GM19023 (cell line): ENCODE data around the gene GLMP.

Source experiments
- ATAC-seq: cut with Tn5 transposase; IDR thresholded peaks from one replicate; pipeline ENCODE4 v1.9.1; 2021; ENCODE audit warnings: mild to moderate bottlenecking, moderate library complexity; ENCODE audit not compliant: unreplicated experiment

Gene GLMP

GRCh38 chr1:156286061-156286460, 9.4 kb downstream of the GLMP start:
- ATAC-seq, result no peak

DNA sequence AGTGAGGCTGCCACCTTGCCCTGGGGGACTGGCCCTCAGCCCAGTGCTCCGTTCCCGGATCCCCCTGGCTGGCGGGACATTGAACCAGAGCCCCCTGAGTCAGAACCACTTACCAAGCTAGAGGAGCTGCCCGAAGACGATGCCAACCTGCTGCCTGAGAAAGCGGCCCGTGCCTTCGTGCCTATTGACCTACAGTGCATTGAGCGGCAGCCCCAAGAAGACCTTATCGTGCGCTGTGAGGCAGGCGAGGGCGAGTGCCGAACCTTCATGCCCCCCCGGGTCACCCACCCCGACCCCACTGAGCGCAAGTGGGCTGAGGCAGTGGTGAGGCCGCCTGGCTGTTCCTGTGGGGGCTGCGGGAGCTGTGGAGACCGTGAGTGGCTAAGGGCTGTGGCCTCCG, 10.0 kb downstream of the GLMP start:
- ATAC-seq, result no peak

DNA sequence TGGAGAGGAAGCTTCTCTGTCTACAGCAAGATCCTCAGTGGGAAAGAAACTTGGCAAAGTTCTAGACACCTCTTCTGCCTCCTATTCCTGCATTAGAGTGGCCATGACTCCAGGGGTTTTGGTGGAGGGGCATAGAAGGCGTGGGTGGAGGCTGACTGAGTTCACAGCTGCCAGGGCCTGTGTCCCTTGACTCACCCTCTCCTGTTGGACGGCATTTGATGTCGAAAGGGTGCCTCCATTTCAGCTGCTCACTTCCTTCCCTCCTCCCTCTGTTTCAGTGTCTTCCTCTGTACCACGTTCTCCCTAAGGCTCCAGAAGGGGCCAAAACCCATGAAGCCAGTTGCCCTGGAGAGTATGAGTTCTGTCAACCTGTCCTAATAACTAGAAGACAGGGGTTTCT, 10.7 kb downstream of the GLMP start:
- ATAC-seq, result no peak

DNA sequence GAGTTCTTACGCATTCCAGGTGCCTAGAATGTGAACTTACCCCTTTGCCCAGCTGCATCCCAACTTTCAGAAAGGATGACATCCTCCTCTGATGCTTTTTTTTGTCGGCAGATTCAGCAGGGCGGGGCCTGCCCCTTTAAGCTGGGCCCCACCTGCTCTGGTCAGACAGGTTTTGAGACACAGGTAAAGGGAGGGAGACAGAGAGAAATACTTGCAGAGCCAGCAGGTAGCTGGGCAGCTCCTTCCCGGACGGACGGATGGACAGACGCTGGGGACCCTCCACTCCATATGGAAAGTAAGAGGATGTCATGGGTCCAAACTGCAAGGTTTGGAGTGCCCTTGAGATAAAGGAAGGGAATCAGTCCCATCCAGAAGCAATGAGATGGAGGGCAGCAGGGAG, 11.4 kb downstream of the GLMP start, which contains the start of gene TMEM79:
Gene TMEM79 (plus strand): TSS at position 214 of the 400 bp plus-strand sequence. CDS start 902 bp downstream, outside the sequence.
- no peak for ATAC-seq

- ATAC-seq, result no peak
These were observed 12.0 kb downstream of the GLMP start for GRCh38 chr1:156283521-156283920.

GRCh38 chr1:156282479-156283222, 12.8 kb downstream of the GLMP start, which contains the start of gene SMG5:
SMG5 (minus strand) TSS chr1:156282825; CDS start chr1:156282680, 145 bp downstream.
- ATAC-seq, result peak; percentile 87

DNA sequence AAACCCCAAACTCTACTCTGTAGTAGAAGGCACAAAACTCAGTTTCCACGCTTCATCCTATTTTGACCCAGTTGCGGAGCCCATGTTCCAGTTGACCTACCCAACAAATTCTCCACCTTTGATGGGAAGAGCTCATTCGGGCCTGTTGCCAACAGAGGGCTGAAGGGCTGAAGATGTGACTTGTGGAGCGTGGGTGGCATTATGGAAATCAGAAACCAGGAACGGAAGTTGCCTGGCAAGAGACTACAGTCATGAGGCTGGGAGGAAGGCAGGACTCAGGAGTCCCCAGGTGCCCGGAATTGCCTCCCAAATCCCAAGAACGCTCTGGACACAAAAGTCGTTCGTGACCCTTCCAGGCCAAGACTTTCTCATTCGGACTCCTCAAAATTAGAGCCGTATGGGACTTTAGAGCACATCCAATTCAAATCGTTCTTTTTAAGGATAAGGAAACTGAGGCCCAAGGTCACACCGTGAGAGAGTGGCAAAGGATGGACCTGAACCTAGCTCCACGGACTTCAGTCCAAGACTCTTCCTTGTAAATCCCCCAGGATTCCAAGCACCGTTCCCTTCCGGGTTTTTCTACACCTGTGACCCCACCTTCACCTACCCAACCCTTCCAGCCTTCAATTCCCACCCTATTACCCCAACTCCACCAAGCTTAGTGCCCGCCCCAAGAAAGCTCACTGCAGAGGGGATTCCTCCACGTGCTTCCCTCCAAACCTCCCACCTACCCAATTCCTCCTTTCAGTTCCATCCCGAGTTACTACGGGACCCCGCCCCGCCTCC, 13.6 kb downstream of the GLMP start:
- peak; percentile 5 for ATAC-seq

- no peak for ATAC-seq
These were observed 14.2 kb downstream of the GLMP start for GRCh38 chr1:156281281-156281680.

GRCh38 chr1:156279837-156280236, 15.6 kb downstream of the GLMP start:
- ATAC-seq, result no peak

- no peak for ATAC-seq
These were observed 18.5 kb downstream of the GLMP start for GRCh38 chr1:156276966-156277381.

DNA sequence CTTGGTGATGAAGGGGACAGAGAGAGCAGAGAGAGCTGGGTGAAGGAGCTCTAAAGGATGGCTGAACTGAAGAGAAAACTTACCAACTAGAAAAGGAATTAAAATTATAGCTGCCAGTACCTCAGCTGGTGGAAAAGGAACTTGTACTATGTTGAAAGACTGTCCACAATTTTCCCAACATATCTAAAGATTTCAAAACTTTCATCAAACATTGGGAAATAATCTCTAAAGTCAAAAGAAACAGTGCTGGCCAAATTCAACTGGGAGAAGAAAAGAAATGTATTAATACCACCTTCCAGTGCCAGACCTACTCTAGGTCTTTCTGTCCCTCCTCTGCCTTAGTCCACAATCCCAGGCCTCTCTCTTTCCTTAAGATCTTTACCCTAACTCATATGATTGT, 18.9 kb downstream of the GLMP start:
- ATAC-seq, result no peak

- no peak for ATAC-seq
These were observed 25.2 kb downstream of the GLMP start for GRCh38 chr1:156270314-156270713.

DNA sequence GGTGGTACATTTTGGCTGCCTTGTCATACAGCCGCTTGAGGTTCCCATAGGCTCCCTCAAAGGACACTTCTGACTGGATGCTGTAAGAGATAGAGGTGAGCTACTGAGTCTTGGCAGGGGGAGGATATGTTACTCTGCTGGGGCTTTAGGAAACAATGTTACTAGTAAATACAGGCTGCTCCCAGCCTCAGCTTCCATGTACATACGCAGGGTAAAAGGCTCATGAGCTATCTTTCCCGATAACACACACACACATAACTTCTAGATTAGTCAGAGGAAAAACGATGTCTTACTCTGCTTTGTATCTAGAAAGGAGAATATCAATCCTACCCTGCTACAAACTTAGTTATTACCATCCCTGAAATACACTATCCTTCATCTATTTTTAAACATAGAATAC, 27.1 kb downstream of the GLMP start:
- no peak for ATAC-seq

GRCh38 chr1:156266051-156266450, 29.4 kb downstream of the GLMP start:
- no peak for ATAC-seq

GRCh38 chr1:156263288-156263655, 32.2 kb downstream of the GLMP start:
- no peak for ATAC-seq

DNA sequence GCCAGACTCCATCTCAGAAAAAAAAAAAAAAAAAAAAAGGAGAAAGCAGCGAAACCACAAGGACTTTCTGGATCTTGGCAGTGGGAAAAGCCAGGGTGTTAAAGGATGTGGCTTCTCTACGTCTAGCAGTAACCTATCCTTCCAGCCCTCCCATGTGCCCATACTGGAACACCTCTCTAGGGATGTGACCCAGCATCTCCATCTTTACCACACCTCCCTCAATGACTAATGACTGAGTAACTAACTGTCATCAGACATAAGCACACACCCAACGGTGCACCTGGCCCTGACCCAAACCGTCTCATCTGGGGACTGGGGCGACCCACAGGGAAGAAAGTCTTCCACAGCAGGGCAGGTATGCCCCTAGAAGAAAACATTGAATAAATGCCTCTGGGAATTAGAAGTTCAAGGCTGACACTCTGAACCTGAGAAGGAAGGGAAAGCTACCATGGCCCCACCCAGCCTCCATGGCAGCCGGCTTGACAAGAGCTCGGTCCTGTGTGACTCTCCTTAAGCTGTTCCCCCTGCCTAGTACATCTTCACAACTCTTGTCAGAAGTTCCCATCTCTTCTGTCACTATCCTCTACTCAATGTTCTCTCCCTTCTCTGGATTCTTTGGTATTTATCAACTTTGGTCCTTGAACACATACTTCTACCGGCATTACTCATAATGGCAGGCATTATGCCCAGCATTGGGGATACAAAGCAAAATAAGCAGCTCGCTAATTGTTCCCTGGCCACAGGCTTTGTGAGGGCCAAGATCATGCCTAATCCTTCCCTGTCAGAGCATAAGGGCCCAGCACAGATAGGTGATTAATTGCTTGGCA, 32.8 kb downstream of the GLMP start:
- ATAC-seq, result no peak

- no peak for ATAC-seq
These were observed 34.6 kb downstream of the GLMP start for GRCh38 chr1:156260896-156261295.

GRCh38 chr1:156259805-156260204, 35.7 kb downstream of the GLMP start:
- no peak for ATAC-seq

GRCh38 chr1:156258859-156259258, 36.6 kb downstream of the GLMP start:
- ATAC-seq, result no peak

- ATAC-seq, result no peak
These were observed 37.8 kb downstream of the GLMP start for GRCh38 chr1:156257711-156258110.

- ATAC-seq, result no peak
These were observed 41.8 kb downstream of the GLMP start for GRCh38 chr1:156253634-156254033.
